ENCODE data around the gene CDH2.

GRCh38 chr18:28204154-28204553, 27.2 kb upstream of the CDH2 start:
- no peak for TF ChIP-seq CTCF (IDR thresholded peaks at IDR 0.05)
- TF ChIP-seq POLR2A (IDR thresholded peaks at IDR 0.05): no peak

Data from ovary (tissue), 3 donors.